Measurements from ENCODE around the gene NXN. TPM values are rescaled to one million over a fixed set of nuclear protein-coding genes. Genes with fewer than 3 reads are reported as not detected.
"Not testable (repeated sequence)": the region's sequence is repeated elsewhere in the genome, so short reads cannot be mapped to it uniquely, and the experiment has no call there.

NXN gene
- total RNA-seq, 1 experiment from 2014 or later = 71.6 TPM

DNA sequence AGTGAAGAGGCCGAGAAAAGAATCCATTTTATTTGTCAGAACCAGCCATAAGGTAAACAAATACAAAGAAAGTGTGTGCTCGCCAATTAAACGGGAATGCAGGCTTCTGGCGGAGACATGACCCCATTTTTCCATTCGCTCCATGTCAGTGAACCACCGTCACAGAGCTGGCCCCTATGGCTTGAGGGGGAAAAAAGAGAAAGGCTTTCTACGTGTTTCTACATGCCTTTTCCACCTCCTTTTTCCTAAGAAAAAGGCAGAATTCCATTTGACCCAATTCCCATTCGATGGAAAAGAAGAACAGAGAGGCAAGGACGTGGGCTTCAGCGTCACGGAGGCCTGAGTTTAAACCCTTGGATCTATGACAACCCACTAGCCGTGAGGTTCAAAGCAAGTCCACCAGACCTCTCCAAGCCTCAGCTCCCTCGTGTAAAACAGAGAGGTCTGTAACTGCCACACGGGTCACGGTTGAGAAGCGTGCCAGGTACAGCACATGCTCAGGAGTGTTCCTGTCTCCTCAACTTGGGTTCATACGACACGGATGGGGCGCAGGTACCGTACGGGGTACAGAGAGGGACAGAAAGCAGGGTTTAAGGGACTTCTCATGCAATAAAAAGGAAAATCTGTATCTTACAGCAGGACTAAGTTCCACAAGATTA is 91.9 kb downstream of the NXN start:
- DNase-seq (ENCODE audit: low spot score) = no peak

DNA sequence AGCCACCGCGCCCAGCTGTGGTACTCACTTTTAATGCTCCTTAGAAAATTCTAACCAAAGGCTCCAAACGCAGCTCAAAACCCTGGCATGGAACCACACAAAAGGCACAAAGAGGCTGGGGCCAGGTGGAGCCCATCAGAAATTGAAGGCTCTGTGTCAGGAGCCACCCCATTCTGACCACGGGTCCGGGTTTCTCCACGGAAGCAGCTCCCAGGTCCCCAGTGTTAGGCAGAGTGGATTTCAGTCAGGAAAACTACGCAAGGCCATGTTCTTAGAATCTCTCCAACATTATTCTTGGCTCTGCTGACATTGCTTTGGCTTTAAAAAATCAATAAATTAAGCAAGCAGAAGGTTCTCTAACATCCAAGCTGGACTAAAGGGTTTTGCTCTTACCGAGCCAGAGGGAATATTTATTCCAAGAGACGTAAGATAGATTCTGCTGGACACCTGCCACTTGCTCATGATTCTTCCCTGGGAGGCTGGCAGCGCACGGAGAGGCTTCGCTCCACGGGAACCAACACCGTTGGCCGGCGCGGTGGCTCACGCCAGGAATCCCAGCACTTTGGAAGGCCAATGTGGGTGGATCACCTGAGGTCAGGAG is 93.5 kb downstream of the NXN start:
- DNase-seq (ENCODE audit: low spot score) = no peak

DNA sequence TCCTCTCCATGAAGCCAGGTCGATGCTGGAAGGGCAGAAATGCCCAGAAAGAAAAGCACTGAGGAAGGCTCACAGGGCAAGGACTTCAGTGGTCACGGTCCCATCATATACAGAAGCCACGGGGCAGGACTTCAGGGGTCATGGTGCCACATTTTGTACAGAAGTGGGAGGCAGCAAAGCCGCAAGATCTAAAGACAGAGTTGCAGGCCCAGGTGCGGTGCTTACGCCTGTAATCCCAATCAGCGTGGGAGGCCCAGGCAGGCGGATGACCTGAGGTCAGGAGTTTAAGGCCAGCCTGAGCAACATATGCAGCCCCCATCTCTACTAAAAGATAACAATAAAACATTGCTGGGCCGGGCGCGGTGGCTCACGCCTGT is 96.0 kb downstream of the NXN start:
- no peak for DNase-seq (ENCODE audit: low spot score)

DNA sequence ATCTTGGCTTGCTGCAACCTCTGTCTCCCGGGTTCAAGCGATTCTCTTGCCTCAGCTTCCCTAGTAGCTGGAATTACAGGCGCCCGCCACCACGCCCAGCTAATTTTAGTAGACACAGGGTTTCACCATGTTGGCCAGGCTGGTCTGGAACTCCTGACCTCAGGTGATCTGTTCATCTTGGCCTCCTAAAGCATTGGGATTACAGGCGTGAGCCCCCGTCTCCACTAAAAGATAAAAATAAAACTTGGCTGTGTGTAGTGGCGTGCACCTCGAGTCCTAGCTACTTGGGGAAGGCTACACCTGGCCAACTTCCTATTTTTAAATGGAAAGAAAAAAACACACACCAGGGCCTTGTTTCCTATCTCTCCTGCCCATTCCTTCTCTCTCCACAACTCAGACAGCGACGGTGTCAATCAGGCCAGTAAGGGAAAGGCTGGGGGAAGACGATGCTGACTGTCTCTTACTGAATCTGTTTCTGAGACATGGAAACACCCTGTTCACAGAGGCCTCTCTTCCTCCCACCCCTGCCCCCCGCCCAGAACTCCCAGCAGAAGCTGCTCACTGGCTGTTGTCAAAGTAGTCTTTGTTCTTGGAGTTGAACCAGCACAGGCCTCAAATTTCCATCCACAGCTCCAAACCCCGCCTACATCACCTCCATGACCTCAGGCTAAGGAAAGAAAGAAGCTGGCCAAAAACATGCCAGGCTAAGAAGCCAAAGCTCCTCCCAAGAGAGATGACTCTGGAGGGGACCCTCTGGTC is 96.6 kb downstream of the NXN start:
- DNase-seq (ENCODE audit: low spot score) = peak; percentile 19

- DNase-seq (ENCODE audit: low spot score) = no peak
Observed at GRCh38 chr17:881778-882177, 97.8 kb downstream of the NXN start.

DNA sequence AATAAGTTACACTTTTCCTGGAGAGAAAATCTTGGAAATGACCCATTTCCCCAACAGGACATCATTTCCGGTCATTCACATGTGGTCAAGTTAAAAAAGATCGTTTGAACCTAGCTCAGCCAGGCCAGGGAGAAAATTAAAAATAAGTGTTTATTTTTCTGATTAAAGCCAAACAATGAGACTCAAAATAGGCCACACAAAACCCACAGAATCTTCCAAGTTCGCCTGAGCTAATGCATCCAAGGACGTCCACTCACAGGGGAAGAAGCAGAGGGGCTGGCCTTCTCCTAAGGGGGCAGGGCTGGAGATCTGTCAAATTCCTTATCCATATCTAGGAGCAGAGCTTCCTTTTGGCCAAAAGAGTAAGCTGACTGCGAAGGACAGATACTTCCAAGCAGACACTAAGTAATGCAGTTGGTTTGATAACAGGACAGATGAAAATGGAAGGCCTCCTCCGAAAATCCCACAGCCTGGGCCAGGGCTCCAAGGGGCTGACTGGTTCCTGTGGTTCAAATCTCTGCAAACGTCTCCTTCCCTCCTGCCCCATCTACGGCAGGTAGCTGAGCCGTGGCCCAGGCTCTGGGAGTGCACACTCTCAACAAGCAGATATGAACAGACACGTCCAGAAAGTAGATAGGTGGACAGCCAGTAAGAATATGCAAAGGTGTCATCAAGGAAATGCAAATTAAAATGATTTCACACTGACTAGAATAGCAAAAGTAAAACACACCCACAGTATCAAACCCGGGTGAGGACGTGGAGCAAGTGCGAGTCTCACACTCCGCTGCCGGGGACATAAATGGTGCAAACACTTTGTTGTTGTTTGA is 98.9 kb downstream of the NXN start:
- peak; percentile 45 for DNase-seq (ENCODE audit: low spot score)

DNA sequence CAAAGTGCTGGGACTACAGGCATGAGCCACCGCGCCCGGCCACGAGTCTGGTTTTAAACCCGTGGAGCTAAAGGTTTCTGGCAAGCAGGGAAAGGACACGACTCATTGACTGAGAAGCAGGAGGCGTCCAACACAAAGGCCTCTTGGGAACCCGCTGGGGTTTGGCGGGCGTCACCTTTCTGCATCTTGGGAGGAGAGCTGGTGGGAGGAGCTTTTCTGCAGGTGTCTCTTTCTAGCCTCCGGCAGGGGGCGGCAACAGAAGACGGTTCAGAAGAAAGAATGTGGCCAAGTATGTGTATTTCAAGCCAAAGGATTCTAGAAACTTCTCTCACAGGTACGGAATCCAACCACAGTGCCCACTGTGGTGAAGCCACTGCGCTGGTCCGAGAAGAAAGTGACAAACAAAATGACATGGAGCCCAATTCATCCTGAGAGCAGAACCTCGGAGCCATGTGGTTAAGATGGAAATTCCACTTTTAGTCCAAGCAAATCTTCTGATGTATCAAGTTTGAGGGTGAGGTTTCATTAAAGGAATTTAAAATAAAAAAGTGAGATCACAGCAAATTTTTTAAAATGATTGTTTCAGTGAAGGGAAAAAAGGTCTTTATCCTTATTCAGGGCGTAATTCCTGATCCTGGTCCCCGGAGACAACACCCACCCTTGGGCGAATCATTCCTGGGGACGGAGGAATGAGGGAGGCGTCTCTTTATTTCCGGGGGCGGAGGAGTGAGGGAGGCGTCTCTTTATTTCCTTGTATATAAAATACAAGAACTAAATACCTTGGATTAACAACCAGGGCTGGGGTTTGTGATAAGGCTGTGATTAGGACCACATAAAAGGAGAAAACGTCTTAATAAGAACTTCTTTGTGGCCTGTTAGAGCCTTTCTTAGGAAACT is 99.8 kb downstream of the NXN start:
- peak; percentile 95 for DNase-seq (ENCODE audit: low spot score)

DNA sequence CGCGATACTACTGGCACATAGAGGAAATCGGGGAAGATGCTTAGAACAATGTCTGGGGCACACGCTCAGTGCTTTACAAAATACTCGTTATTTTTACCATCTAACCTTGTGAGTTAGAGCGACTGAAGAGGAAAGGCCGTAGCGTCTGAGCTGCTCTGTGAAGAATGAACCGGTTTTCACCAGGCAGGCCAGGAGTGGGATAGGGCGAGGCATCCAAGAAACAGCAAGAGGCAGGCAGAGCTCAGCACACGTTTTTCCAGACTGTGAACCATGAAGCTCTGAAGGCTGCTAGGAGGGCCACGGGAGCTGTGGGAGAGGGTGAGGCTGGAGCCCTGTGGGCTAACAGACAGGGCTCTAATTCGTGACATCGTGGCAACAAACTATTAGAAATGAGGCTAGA is 101.9 kb downstream of the NXN start:
- no peak for DNase-seq (ENCODE audit: low spot score)

- DNase-seq (ENCODE audit: low spot score) = no peak
Observed at GRCh38 chr17:876272-876671, 103.3 kb downstream of the NXN start.

DNA sequence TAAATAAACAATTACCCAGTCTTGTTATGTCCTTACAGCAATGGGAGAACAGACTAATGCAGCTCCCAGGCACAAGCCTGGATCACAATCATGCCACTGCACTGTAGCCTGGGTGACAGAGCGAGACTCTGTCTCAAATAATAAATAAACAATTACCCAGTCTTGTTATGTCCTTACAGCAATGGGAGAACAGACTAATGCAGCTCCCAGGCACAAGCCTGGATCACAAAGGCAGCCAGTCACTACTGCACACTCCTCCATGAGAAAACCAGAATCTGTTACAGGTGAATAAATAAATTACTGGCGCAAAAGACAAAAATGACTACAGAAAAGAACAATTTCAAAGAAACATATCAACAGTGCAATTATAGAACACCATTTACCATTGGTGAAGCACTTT is 105.0 kb downstream of the NXN start:
- DNase-seq (ENCODE audit: low spot score) = not testable (repeated sequence)

DNA sequence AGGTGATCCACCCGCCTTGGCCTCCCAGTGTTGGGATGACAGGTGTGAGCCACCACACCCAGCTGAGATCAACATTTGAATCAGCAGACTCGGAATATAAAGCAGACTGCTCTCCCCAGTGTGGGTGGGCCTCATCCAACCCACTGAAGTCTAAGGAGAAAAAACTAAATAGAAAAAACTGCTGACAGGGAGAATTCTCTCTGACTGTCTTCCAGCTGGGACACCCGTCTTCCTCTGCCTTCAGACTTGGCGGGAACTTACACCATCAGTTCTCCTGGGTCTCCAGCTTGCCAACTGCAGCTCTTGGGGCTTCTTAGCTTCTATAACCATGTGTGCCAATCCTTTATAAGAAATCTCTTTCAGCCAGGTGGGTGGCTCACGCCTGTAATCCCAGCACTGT is 106.7 kb downstream of the NXN start:
- DNase-seq (ENCODE audit: low spot score) = no peak

GRCh38 chr17:871751-872519 is 107.6 kb downstream of the NXN start:
- no peak for DNase-seq (ENCODE audit: low spot score)

GRCh38 chr17:869567-870525 is 109.7 kb downstream of the NXN start:
- peak; percentile 22 for DNase-seq (ENCODE audit: low spot score)

- no peak for DNase-seq (ENCODE audit: low spot score)
Observed at GRCh38 chr17:869086-869485, 110.5 kb downstream of the NXN start.

GRCh38 chr17:867896-868489 is 111.6 kb downstream of the NXN start:
- no peak for DNase-seq (ENCODE audit: low spot score)

DNA sequence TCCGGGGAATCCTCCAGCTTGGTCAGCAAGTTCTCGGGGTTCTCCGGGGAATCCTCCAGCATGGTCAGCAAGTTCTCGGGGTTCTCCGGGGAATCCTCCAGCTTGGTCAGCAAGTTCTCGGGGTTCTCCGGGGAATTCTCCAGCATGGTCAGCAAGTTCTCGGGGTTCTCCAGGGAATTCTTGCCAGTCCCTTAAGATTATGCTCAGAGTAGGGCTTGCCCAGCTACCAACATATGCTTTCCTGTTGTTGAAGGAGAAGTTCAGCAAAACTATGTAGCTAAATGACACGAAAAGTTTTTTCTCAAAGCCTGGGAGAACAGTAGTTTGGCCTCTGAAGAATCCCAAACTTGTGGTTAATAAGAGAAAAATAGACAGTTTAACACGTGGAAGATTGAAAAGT is 112.3 kb downstream of the NXN start:
- DNase-seq (ENCODE audit: low spot score) = not testable (repeated sequence)

GRCh38 chr17:866568-867103 is 112.9 kb downstream of the NXN start:
- DNase-seq (ENCODE audit: low spot score) = no peak

- no peak for DNase-seq (ENCODE audit: low spot score)
Observed at GRCh38 chr17:864315-864714, 115.3 kb downstream of the NXN start.
